Gastroesophageal sphincter (tissue), 3 donors: Measurements from ENCODE around the gene NPLOC4.

ENCODE experiments used
- POLR2A ChIP-seq, 2 donors: fragments of 450-650 bp; IDR thresholded peaks; one replicate each; pipeline ENCODE4 v1.6.1; 2017; ENCODE audit warnings: antibody characterized with exemption in 2 of 2, mild to moderate bottlenecking in 2 of 2, moderate library complexity in 1 of 2
- TF ChIP-seq, protein P1 (sequence below), 4 experiments: fragments of 200-600 bp in 2 of 4; fragments of 450-650 bp in 2 of 4; sonication (generic) in 1 of 4; IDR thresholded peaks; one replicate each; pipeline ENCODE4 v1.5.1; 2017 to 2019; ENCODE audit warnings: antibody characterized with exemption in 4 of 4, mild to moderate bottlenecking in 2 of 4, moderate library complexity in 2 of 4

- TF ChIP-seq, protein P1, sequence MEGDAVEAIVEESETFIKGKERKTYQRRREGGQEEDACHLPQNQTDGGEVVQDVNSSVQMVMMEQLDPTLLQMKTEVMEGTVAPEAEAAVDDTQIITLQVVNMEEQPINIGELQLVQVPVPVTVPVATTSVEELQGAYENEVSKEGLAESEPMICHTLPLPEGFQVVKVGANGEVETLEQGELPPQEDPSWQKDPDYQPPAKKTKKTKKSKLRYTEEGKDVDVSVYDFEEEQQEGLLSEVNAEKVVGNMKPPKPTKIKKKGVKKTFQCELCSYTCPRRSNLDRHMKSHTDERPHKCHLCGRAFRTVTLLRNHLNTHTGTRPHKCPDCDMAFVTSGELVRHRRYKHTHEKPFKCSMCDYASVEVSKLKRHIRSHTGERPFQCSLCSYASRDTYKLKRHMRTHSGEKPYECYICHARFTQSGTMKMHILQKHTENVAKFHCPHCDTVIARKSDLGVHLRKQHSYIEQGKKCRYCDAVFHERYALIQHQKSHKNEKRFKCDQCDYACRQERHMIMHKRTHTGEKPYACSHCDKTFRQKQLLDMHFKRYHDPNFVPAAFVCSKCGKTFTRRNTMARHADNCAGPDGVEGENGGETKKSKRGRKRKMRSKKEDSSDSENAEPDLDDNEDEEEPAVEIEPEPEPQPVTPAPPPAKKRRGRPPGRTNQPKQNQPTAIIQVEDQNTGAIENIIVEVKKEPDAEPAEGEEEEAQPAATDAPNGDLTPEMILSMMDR (IDR thresholded peaks at IDR 0.05) = no peak
- peak in 1 of 2 donors; percentile 13 for TF ChIP-seq POLR2A (IDR thresholded peaks at IDR 0.05)
Measured at GRCh38 chr17:81508639-81509206, 128.2 kb downstream of the NPLOC4 start.
